Stimulated activated CD4-positive, alpha-beta T cell treated with anti-CD3 and anti-CD28 coated beads, Interleukin-4, amount 100 ng/mL, for 24 hours (primary cell): ENCODE data around the gene ENO3.

Experiments used
- DNase-seq: peaks from one replicate; pipeline ENCODE4 v3.0.0-alpha.2; 2020

Gene ENO3

DNA sequence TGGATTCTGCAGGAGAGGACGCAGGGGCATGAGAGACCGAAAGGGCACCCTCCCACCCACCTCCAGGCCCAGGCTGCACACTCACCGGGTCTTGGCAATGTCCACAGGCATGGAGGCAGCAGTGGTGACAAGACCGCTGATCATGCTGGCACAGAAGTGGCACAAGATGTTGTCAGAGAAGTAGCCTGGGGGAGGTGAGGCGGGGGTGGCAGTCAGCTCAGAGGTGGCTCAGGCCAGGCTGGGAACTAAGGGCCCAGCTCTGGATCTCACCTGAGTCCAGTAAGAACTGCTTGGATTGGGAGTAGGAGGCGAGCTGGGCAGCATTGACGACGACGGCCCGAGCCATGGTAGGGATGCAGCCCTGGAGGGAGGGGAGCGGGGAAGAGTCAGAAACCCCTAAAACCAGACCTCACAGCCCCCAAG, 12.8 kb upstream of the ENO3 start:
- no peak for DNase-seq

DNA sequence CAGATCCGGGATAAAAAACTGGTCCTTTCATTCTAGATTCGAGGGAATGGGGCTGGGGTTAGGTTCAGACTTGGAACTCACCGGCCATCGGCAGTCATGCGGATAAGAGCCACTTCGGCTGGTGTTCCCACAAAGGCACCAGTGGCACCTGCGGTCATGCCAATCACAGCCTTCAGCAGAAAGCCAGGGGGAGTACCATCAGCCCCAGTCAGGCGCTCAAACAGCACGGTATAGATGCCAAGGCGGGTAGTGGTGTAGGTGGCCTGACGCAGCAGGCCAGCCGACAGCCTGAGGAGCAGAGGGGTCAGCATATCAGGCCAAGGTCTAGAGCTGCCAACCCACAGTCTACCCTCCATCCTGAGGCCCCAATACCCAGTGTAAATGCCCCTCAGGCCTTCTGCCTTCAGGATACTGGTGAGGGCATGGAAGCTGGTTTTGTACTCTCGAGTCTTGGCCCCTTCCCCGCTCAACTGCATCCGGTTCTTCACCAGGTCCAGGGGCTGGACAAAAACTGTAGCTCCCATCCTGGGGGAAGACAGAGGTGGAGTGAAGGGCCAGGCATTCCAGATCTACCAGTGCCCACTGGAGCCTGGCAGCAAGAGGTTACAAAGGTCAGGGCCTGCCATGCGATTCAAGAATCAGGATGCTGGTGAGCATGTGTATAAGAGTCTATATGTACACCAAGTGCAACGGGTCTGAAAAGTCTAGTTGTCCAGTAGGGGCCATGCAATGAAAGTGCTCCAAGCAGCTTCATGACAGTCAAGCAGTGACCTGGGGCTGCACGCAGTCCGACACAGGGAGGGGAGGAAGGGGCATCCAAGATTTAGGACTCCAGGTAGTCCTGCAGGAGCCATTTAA, 12.0 kb upstream of the ENO3 start:
- no peak for DNase-seq

DNA sequence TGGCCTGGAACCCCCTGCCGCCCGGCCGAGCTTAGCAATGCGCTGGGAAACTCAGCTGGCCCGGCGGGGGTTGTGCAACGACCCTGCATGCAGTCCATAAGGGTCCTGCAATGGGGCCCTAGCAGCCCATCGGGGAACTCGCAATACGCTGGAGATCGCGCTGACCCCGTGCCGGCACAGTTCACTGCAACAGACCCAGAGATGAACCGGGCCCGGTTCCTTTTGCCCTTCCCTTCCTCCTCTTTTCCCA, 11.4 kb upstream of the ENO3 start:
- DNase-seq: no peak

DNA sequence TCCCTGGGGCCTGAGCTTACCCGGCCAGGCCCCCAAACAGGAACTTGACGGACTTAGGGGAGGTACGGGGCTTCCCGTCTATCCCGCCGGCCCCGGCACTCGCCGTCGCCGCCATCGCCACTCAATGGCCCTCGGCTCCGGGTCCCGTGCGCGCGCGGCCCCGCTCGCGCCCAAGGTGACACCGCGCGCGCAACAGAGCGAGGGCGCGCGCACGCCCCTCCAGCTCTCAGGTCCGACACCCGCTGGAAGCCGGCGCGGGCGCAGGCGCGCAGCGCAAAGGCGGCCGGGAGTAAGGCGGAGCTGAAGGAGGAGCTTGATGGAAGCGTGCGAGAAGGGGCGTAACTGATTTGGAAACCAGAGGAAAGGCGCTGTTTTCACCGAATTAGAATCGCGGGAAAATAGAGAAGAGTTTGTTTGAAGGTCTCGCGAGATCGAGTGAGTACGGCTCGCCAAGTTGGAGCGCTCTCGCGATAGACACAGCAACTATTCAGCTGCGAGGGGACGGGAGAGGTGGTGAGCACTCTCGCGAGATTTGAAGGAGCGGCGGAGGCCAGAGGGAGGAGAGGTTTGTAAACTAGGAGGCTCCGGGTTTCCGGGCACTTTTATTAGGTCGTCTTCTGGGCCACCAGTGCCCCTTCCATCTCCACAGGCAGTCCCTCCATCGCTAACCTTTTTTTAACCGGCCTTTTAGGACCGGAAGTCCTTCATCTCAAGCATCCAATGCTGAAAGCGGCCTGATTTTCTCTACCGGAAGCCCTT, 10.9 kb upstream of the ENO3 start, which contains the start of the genes RNF167 and SLC25A11:
RNF167 (plus strand) TSS at position 473 of the 759 bp plus-strand sequence. CDS start 642 bp downstream, outside the sequence.
SLC25A11 (minus strand) TSS at position 251 of the 759 bp plus-strand sequence; CDS start at position 115, 136 bp downstream.
- peak; percentile 96 for DNase-seq

DNA sequence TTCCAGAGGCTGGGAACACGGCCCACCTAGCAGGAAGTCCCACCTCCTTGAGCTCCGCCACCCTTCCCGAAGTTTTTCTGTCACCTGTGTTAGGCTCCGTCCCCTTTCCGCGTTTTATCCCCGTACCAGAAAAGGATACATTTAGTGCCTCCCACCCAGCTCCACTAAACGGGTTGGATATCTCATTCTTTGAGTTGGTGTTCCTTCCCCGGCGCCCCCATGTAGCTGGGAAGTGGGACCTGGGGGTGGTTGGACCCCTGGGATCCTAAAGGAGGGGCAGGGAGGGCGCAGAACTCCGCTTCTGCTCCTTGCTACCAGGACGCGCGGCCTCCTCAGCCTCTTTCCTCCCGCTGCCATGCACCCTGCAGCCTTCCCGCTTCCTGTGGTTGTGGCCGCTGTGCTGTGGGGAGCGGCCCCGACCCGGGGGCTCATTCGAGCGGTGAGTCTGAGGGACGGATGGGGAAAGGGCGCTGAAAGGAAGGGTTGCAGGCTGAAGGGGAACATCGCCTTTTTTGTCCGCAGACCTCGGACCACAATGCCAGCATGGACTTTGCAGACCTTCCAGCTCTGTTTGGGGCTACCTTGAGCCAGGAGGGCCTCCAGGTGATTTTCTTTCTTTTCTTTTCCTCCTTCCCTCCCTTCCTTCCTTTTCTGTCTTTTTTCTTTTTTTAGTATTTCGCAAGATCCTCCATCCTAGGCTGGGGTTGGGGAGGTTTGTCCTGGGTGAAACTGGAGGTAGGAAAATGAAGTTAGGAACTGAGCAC, 10.2 kb upstream of the ENO3 start:
- peak; percentile 49 for DNase-seq

DNA sequence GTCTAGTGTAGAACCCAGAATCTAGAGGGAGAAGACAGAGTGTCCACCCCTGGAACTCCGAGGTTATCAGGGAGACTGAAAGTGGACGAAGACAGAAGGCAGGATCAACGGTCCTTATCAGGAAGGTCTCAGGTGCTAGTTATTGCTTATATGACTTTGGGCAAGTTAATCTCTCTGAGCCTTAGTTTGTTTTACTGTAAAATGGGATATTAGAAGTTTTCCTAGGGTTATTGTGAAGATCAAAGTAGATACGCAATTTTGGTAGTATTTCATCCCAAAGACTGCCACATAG, 9.7 kb upstream of the ENO3 start:
- no peak for DNase-seq

DNA sequence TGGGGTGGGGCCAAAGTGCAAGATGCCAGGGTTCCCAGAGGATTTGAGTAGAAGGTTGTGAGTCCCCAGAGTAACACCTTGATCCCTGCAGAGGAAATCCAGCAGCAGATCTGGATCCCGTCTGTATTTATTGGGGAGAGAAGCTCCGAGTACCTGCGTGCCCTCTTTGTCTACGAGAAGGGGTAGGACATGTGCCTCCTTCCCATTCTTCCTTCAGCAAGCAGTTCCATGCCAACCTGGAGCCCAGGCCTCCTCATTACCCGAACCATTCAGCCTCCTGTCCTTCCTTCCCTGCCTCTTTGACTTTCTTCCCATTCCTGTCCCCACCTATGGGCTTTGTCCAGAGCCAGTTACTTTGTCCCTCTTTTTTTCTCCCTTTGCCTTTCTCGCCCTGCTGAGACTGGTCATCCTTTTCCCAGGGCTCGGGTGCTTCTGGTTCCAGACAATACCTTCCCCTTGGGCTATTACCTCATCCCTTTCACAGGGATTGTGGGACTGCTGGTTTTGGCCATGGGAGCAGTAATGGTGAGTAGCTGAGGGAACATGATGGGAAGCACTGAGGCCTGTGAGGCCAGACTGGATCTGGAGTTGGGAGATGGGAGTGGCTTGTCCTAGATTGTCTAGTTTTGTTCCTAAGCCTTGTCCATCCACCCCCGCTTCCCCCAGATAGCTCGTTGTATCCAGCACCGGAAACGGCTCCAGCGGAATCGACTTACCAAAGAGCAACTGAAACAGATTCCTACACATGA, 8.0 kb upstream of the ENO3 start:
- DNase-seq: no peak

DNA sequence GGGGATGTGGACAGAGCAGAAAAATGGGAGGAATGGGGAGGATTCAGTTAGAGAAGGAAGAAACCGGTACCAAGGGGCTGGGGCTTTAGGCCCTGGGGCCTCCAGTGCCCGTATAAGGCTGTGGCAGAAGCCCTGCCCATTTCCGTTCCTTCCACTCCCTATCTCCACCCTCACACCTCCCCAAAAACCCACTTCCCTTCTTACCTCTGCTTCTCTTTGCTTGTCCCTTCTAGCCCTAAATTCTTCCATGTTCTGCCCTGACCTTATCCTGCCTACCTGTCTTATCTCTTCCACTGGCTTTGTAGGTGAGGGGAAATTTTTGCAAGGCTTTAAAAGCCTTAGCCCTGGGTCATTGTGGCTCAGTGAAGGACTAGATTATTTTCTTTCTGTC, 6.8 kb upstream of the ENO3 start:
- DNase-seq: peak; percentile 53

DNA sequence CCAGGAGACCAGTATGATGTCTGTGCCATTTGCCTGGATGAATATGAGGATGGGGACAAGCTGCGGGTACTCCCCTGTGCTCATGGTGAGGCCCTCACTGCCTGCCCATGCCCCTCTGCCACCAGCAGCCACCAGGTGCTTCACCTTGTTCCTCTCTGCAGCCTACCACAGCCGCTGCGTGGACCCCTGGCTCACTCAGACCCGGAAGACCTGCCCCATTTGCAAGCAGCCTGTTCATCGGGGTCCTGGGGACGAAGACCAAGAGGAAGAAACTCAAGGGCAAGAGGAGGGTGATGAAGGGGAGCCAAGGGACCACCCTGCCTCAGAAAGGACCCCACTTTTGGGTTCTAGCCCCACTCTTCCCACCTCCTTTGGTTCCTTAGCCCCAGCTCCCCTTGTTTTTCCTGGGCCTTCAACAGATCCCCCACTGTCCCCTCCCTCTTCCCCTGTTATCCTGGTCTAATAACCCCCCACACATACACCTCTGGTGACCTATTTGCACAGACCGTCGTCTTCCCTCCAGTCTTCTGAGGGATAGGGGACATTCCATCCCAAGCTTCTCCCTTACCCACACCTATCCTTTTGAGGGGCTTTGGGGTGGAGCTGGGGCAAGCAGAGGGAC, 6.3 kb upstream of the ENO3 start:
- DNase-seq: no peak

DNA sequence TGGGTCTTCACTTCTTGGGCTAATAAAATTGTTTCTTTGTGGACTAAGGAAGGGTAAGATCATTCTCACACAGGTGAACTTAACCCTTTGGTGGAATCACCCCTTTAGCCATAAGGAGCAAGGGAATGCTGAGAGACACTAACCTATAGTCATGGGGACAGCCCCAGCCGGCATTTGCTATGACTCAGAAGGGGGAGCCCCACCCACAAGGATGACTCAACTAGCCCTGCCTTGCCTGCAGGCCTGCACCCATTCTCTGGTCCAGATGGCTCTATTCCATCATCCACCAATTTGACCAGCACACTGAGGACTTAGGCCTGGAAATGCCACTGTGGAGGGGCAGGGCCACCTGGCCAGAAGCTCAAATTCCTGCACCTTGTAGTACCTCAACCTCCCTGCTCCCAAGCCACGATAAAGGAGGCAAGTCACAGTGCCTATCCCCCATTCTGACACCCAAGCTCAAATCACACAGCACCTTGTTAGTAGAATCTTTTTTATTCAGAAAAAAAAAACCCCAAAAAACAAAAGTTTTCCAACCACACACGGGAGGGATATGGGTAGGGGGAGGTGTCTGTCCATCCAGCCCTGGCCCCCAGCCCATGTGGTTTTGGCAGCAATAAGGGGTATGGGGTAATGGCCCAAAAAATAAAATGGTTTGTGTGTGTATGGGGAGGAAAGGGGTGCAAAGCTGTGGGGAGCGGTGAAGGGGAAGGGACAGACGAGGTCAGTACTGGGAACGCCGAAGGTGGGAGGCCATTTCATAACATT, 5.6 kb upstream of the ENO3 start:
- peak; percentile 92 for DNase-seq

DNA sequence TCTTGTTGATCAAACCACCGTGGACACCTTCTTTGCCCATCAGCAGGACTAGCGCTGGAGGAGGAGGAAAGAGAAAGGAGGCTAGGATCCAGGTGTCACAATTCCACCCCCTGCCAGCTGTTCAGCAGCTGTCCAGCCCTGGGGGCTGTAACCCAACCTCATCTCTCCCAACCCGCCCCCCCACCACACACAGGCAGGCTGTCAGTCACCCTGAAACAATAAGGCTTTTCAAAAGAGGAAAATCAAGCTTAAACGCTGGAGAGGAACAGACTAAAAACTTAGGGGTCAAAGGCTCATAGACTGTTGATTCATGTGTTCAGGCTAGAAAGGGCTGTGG, 5.0 kb upstream of the ENO3 start:
- DNase-seq: no peak

DNA sequence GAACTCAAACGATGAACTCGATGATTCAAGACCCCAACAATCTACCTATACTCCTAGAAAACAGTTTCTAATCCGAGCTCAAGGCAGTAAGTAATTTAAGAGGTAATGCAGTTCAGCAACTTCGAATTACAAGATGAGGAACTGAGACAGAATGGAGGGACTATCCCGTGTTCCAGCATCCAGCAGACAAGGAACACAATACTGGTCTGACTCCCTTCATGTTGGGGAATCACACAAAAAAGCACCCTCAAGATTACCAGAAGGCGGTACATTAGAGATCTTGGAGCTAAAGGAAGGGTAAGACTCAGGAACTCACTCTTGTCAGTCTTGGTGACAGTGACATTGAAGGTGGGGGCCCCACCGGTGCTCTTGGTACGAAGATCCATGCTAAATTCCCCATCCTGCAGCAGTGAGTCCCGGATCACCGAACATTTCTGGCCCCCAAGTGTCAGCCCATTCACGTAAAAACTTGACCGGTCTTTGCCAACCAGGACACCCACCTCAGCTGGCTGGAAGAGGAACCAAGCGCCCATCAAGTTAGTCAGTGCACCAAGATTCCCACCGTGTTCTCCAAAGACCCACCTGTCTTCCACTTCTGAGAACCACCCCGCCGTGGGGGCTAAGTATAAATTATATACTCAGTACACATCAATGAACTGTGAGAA, 4.5 kb upstream of the ENO3 start:
- DNase-seq: no peak

DNA sequence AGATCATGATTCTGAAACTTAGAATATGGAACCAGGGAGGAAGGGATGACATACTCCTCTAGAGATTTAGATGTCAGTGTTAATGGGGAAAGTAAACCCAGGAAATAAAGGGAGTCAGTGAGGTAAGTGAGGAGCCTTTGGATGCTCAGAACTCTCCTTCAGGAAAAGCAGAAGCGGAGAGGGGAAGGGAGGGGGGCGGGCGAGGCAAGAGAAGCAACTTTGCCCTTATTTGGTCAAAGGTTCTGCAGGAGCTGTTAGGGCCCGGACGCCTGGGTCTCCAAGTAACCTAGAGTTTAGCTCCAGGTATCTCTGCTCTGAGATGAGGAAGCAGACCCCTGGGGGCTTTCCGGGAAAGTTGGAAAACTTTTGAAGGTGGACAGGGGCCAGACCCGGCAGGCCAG, 3.9 kb upstream of the ENO3 start:
- no peak for DNase-seq

DNA sequence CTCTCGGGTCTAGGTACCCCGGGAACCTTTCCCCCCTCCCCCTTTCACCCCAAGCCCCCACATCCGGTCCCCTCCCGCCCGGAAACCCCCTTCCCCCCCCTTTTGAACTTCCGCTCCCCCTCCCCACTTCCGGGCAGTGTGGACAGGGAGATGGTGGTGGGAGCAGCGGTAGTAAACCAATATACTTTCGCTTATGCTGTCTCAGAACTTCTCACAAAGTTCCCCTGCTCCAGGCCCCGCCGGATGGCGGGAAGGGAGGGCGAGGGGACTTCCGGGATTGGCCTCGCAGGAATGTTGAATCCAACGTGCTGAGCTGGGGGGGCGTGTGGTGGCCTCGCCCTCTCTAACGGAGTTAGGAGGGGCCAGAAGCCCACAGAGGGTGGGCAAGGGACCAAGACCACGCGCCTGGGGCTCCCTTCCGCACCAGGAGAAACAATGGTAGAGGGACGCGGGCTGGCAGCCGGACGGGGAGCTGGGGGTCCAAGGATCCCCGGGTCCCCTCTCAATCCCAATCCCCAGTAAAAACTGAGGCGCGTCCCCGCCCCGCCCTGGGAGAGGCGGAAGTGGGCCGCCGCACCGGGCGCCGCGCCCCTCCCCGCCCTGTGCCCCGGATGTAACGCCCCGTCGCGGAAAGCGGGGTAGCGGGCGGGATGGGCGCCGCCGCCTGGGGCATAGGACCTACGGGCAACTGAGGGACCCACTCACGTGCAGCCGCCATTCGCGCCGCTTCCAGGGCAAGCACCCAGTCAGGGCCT, 3.3 kb upstream of the ENO3 start:
- DNase-seq: peak; percentile 67

DNA sequence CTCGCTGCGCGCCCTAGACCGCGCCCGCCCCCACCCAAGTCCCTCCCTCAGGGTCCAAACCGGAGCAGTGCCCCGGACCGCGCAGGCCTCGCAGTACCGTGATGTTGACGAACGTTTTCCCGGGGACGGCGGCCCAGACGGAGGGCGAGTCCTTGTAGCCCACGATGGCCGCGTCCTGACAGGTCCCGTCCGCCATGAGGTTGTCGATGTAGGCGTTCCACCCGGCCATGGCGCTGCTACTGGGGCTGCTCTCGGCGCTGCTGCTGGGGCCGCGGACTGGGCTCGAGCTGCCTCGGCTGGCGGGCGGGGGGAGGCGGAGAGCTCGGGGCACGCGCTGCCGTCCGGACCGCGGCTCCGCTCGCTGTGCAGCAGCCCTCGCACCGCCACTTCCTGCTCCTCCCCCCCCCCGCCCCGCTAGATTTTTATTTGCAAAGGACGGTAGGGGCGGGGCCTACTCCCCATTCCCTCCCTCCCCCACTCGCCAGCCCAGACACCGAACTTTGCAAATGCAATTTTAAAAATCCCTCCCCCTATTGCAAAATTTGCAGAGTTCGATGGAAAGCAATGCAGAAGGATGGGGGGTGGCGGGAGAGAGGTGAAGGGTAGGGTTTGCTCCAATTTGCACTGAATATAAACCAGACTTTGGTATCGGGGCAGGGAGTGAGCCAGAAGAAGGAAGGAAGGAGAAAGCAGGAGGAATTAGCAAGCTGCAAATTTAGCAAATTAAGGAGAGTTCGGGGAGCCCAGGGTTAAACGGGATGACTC, 2.6 kb upstream of the ENO3 start, which contains the start of gene PFN1:
PFN1 (minus strand) TSS at position 365 of the 765 bp plus-strand sequence; CDS start at position 229, 136 bp downstream.
- DNase-seq: peak; percentile 91

DNA sequence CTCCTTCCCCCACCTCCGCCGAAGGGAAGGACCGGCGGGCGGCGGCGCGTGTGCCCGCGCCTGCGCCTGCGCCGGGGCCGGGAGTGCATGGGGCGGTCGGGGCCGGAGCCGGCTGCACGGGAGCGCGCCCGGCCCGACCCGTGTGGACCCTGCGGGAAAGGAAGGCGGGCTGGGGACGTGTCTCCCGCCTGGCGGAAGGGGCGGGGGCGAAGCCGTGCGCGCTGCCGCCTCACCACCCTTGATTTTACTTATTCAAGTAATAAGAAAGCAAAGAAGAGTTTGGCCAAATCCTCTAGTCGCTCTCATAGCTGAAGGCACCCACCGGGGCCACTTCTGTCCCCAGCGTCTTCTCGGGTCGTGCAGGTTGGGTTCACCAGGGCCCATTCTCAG, 2.0 kb upstream of the ENO3 start:
- peak; percentile 77 for DNase-seq

DNA sequence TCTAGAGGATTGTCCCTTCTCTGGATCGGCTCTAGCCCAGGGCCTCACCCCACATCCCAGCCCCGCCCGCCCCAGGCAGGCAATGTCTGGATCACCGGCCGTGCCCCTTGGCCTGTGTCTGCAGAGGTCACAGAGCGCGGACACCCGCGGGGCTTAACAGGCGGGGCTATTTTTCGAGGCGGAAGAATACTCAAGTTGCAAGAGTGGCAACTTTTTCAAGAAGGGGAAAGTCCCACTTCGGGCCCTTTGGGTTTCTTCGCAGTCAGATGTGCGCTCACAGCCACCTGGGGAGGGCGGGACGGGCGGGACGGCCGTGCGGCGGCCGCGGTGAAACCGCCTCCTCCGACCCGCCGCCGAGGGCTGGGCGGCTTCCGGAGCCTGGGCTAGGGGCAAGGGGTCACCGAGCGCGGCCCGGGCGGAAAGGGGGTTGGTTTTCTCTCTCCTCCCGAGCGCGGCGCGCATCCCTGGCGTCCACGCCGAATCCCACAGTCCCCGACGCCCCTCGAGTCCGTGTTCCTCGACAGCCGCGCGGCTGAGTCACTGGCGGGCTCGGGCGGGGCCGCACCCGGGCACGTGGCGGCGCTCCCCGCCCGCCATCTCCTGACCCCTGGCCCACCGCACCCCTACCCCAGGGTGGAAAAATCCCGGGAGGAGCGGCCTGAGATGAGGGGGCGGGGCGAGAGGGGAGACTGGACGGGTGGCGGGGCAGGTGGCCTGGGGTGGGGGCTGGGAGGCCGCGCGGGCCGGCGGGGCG, 1.4 kb upstream of the ENO3 start:
- DNase-seq: peak; percentile 81

DNA sequence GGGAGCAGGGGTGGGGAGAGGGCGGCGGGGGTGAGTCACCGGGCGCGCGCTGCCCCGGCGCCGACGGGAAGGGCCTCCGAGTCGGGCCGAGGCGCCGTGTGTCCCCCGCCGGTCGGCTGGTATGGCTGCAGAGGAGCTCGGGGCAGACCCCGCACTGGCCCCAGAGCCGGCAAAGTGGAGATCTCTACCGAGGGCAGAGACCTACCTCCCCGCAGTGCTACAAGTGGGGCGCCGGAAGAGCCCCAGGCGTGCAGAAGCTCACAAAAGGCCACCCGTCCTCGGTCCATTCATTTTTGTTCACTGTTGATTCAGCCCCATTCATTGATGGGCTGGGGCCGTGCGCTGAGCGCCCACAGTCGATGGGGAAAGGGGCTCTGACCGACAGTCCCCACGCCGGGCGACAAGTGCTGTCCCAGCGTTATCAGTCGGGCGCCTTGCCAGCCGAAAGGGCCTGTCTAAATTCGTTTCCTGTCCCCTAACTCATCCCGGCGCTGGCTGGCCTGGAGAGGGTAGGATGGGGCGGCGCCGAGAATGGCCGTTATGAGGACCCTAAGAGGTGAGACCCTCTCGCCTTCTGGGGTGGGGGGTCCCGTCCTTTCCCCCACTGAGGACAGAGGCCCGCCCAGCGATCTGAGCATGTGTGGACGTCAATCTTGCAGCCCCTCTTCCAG, 709 bp upstream of the ENO3 start:
- DNase-seq: peak; percentile 46
